H1 (cell line): ENCODE data around the gene ARHGAP8. TPM values are rescaled to one million over a fixed set of nuclear protein-coding genes. Genes with fewer than 3 reads are reported as not detected.

Experiments
- CEBPB ChIP-seq: IDR thresholded peaks from 2 replicates; pipeline ENCODE4 v1.6.1; 2012; ENCODE audit warnings: low read depth, low read length
- GABPA ChIP-seq: IDR thresholded peaks from 2 replicates; pipeline ENCODE4 v1.6.1; 2011; ENCODE audit warnings: mild to moderate bottlenecking, low read length, moderate library complexity, borderline replicate concordance; ENCODE audit not compliant: insufficient read depth
- PHF8 ChIP-seq: fragments of 200-600 bp; sonication (generic); conservative IDR thresholded peaks from 2 replicates; pipeline ENCODE4 v1.7.1; 2012; ENCODE audit warnings: low read depth, mild to moderate bottlenecking, inconsistent platforms, low read length, moderate library complexity
- SAP30 ChIP-seq: fragments of 300-600 bp; sonication (generic); IDR thresholded peaks from 2 replicates; pipeline ENCODE4 v1.7.1; 2012; ENCODE audit warnings: low read length, moderate library complexity, mild to moderate bottlenecking, inconsistent platforms; ENCODE audit not compliant: insufficient read depth, insufficient replicate concordance
- TCF12 ChIP-seq: IDR thresholded peaks from 2 replicates; pipeline ENCODE4 v1.6.1; 2011; ENCODE audit warnings: low read depth, mild to moderate bottlenecking, low read length
- polyA plus RNA-seq, 7 experiments: library from polyadenylated mRNA; depleted of rRNA in 3 of 7; stranded (reverse) in 5 of 7; unstranded in 2 of 7; fragments of >200 nt in 5 of 7; fragments of 200-250 nt in 2 of 7; gene quantifications; 1 replicate in 5 of 7; 2 replicates in 1 of 7; 4 replicates in 1 of 7; pipeline versions ENCODE4 v1.2.1 to v1.2.3, GENCODE V29; 2011 to 2013; ENCODE audit warnings: missing spikeins in 2 of 7, mixed read lengths in 2 of 7
- total RNA-seq: library from RNA; stranded (reverse); fragmentation: NEBNext Ultra II Directional; extraction: Animal tissue kit (Norgen Biotek cat#: 25700); gene quantifications from 2 replicates; pipeline ENCODE4 v1.2.1, GENCODE V29; 2021

Gene ARHGAP8
- total and polyA plus RNA-seq, 2 of the 8 experiments (the other 6 are each of a cell fraction or from before 2014, with no cell fraction given) = 35.6 to 47.7 TPM

DNA sequence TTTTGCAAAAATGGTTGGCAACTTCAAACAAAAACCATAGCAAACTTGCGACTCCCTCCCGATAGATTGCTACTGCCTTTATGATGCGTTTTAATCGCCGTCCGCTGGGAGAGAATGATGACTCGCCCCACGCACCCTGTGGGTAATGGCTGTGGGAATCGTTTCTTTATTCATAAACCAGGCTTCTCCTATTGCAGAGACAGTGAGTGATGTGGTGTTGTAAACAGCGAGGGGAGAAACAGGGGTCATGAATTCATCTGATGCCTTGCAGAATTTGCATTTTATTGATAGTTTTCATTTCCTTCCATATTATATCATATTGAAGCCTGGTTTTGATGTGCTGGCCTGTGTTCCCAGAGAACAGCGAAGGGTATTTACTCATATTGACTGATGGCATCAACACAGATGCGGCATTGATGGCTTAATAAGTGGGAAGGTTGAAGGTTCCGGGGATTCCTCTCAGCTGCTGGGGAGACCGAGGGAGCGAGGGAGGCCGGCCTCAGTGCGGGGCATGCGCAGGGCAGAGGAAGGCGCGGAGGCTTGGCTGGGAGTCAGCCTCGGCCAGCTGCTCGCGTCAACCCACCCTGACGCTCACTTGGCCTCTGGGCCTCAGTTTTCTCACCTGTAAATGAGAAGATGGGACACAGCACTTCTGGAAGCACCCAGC, 41.3 kb downstream of the ARHGAP8 start (continued):
- TF ChIP-seq PHF8 (no peak), TCF12 (no peak), GABPA (no peak), CEBPB (no peak), SAP30 (no peak)
- TF ChIP-seq, all 59 proteins: peak for 0
